HPDE6-E6E7 (cell line): ENCODE results near the gene PGF.
A peak's percentile ranks its signal among the peaks of the same experiment; 100 is the strongest.

Source experiments
- DNase-seq: peaks from one replicate; pipeline ENCODE4 v3.0.0; 2011; ENCODE audit warnings: missing footprints; ENCODE audit errors: extremely low spot score

PGF gene

DNA sequence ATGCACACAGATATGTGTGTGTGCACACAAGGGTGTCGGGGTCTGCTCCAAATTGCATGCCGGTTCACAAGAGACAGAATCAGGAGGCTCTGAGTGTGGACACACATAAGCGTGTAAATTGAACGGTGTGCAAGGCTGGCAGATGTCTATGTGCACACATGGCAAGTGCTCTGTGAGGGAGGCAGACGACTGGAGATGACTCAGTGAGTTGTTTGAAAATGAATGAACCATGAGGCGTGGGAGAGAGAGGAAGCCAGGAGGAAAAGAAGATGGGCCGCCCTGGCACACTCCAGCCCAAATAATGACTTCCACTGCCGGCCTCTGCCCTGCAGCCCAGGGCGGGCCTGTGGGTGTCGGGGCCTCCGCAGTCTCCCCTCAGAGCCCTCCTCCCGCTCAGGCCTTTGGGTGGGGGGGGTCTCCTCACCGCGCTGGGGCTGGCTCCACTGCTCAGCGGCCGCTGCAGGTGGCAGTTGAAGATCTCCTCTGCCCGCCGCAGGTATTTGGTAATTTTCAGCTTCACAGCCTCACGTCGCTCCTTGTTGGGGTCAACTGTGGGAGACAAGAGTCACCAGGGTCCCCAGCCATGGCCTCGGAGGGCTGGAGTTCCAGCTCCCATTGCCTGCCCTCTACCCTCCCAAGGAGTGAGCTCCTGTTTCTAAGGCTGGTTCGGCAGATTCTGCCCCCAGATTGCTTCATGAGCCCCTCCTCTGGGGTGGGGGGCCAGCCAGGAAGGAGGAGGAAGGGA lies 35.8 kb downstream of the PGF start:
- no peak for DNase-seq

DNA sequence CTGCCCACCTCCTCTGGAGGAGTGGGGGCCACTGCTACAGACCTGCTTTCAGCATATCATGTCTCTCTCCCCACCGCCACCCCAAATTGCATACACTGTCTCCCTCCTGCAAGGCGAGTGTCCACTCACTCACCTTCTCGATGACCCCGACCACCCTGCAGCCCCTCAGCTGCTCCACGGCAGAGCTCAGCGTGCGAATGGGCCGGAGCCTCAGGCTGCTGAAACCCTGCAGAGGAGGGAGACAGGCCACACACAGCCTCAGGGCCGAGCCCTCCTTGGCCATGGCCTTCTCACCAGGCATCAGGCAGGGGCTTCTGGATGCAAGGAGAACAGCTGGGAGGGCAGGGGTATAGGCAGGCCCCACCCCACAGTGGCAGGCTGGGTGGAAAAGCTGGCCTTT lies 37.0 kb downstream of the PGF start:
- DNase-seq, result no peak

DNA sequence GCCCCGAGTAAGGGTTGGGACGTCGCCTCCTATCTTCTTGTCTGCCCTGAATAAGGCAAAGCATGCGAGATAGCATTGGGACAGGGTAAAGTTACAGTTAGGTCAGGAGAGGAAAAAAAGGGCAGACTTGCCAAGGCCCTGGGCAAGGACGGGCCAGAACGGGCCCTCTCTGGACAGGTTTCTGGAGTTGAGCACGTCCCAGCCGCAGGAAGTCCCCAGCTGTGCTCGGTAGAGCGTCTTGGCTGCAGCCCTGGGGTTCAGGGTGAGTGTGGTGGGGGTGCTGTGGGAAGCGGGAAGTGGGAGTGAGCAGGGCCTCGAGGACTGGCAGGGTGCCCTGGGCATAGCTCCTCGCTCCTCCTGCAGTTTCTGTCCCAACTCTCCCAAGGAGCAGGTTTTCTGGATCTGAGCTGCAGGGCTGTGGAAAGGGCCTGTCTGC lies 37.7 kb downstream of the PGF start:
- no peak for DNase-seq

DNA sequence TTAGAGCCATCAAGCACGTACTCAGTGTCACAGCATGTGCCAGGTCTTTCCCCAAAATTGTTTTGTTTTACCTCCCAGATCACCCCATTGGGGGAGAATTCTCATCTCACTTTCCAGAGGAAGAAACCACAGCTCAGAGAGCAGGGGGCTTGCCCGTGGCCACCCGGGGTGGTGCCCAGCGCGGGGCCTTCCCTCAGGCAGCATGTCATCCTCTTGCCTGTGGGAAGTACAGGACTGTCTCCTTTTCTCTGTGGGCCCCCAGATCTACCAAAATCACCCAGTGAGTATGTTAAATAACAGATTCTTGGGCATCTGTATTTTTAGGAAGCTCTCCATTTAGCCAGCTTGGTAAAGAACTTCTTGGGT lies 38.2 kb downstream of the PGF start:
- DNase-seq, result no peak

DNA sequence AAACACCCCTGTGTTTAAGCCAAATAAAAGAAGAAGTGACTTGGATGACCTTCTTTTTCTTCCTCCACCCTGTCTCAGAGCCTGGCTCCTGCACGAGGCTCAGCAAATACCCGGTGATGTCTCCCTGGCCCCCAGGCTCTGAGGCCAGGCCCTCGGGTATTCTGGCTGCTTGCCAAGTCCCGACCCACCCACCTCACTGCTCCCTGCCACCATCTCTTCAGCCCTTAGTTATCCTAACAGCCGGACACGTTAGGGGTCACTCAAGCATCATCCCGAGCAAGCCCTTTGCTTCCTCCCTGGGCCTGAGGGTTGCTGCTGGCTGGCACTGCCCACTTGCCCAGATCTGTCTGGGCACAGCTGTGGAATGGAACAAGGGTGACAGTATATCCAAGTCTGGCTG lies 39.6 kb downstream of the PGF start:
- no peak for DNase-seq

DNA sequence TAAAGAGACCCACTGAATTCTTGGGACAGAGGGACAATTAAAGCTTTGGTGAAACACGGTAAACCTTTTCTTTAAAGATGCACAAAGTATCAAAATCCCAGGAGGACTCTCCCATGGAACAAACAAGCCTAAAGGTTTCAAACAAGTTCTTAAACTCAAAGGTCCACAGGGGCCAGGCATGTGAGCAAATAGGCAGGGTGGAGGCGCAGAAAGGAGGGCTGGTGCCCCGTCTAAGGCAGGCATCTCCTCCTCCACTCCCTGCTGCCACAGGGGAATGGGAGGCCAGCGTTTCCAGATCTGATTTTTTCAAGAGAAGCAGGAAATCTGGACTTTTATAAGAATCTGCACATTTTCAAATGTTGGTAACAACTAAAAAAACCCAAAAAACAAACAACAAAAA lies 40.0 kb downstream of the PGF start:
- no peak for DNase-seq

DNA sequence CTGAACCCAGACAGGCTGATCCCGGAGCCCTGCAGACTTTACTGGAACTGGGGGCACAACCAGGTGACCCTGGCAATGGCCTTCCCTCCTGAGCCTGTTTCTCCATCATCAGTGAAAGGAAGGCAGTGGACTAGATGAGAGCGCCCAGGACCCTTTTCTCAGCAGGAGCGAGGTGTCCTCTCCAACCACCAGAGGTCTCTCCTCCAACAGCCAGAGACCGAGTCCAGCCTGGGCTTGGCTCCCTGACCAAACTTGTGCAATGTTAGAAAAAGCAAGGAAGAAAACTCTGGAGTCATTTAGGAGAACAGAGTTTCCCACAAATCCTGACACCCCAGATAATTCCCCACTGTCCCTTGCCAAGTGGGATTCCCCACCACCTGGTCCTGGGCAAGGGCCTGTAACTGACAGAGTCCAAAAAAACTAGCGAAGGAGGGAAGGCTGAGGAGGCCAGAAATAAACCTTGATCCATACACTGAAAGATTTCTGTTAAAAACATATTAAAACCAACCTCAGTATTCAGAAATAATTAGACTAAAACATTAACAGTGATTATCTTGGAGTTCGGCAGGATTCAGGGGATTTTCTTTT lies 41.3 kb downstream of the PGF start:
- peak; percentile 80 for DNase-seq

DNA sequence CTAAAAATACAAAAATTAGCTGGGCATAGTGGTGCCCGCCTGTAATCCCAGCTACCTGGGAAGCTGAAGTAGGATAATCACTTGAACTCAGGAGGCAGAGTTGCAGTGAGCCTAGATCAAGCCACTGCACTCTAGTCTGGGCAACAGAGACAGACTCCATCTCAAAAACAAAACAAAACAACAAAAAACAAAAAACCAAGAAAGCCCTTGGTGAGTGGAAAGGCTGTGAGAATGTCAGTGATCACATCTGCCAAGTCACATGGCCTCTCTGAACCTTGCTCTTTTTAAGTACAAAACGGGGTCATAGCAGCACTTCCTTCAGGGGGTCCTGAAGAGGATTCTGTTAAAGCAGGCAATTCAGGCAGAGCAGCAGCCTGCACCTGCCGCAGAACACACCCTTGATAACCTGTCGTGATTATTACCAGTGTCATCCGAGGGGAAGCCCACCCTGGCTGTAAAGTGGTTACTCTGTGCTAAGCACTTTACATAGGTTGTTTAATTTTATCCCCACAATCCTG lies 41.9 kb downstream of the PGF start:
- DNase-seq, result no peak

DNA sequence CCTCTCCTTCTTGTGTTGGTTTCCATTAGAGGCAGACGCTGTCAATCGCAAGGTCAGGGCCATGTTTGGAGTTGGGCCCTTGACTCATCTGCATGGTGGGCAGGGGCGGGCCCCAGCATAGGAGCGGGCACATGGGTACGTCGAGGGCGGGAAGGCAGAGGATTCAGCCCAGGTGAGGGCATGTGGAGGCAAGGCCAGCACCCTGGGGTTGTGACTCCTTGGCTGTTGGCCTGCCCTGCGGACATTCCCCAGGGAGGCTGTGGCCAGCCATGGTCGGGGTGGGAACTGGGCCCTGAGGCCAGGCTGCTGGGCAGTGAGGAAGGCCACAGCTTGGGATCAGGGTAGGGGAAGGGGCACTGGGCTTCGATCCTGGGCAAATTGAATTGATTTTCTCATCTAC lies 42.6 kb downstream of the PGF start:
- no peak for DNase-seq

DNA sequence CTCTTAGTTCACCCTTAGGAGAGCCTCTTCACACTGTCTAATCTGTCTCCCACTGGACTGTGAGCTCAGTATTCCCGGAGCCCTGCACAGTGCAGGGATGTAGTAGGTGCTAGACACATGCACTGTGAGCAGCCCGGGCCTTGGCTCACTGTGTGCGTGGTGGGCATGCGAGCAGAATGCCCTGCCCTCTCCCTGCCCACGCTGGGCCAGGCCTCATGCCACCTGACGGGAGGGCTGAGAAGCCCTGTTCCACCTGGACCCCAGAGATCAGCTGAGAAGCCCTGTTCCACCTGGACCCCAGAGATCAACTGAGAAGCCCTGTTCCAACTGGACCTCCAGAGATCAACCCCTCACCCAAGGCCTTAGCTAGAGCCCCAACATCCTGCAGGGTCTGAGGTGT lies 43.3 kb downstream of the PGF start:
- DNase-seq, result no peak

DNA sequence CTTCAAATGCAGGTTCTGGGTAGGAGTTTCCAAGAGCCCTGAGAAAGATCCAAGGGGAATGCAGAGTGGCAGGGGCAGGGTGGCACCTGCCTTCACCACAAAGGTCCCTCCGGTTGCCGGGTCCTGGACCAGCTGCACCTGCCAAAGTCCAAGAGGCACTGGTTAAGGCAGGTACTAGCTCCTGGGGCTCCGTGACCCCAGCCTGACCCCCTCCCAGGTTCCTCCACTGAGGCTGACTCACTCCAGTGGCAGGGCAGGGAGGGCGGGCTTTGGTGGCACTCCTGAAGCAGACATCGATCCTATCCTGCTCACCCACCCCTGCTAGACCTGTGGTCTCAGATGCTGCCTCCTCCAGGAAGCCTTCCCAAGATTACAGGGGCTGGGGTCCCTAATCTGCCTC lies 43.7 kb downstream of the PGF start:
- DNase-seq, result no peak

DNA sequence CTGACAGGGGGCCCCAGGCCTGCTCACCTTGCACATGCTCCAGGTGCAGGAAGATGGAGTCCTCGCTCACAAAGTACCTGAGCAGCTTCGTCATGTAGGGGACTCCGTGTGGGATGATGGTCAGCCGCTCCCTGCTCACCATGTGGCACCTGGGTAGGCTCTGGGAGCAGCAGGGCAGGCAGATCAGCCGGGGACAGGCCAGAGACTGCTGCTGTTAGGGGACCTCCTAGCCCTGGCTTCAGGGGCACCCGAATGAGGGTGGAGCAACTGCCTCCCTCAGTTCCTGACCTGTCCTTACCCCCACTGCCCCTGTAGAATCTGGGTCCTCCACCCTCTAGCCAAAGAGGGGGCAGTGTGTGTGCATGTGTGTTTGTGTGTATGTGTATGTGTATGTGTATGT lies 44.2 kb downstream of the PGF start:
- DNase-seq, result no peak

DNA sequence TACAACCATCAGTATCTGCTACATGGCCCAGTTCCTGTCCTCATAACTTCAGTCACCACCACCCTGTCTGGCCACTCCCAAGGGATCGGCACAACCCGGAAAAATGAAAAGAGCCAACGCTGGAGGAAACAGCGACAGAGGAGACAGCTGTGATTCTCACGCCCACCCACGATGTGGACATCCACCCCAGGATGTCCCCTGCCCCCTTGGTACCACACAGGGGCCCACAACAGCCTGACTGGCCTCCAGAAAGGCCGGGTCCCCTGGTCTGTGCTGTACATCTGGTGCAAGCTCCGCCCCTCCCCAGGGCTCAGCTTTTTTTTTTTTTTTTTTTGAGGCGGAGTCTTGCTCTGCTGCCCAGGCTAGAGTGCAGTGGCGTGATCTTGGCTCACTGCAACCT lies 44.8 kb downstream of the PGF start:
- DNase-seq, result no peak

DNA sequence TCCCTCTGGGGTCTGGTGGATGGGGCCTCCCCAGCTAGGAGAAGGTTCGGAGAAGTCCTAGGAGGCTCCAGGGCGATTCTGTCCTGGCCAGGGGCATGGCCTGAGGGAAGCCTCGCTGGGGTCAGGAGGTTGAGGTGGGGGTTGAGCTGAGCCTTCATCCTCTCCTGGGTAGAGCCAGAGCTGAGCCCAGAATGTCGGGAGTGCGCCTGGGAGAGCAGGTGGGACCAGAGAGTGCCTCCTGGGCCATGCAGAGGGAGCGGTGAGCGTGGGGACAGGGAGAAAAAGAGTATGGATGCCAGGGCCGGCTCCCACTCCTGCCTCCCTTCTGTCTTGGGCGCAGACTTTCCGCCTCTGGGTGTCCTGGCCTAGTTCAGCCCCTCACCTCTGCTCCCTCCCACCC lies 45.5 kb downstream of the PGF start:
- no peak for DNase-seq

DNA sequence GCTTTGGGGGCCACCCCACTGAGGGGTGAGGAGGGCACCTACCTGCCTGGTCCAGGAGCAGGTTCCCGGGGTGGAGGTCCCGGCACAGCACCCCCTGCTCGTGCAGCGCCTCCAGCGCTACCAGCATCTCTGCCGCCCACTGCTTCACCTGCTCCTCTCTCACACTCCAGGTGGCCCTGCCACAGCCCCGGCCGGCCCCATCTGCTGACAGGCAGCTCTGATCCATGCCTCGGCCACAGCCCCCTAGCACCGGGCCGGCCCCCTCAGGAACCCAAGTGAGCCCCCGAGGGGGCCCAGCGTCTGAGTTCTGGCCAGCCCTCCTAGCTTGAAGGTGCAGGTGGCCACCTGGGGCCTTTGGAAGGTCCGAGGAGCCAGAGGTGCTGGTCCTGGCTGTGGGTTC lies 45.9 kb downstream of the PGF start:
- no peak for DNase-seq

DNA sequence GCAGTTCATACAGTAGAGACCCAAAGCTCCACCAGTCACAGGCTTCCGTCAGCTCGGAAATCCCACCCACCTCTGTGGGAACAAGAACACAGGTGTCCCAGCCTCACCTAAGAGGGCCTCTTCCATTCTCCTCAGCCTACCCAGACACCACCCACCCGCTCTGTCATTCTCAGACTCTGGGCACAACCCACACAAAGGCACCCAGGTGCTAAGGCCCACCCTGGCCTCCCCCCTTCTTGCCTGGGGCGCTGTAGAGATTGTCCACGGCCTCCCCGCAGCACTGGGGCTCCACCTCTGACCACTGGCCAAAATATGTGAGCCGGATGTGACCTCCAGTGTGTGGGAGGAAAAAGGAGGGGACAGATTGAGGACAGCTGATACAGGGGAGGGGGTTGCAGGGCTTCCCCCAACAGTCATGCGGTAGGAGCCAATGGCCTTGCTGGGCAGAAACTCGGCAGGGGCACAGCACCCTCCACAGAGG lies 46.5 kb downstream of the PGF start:
- no peak for DNase-seq

DNA sequence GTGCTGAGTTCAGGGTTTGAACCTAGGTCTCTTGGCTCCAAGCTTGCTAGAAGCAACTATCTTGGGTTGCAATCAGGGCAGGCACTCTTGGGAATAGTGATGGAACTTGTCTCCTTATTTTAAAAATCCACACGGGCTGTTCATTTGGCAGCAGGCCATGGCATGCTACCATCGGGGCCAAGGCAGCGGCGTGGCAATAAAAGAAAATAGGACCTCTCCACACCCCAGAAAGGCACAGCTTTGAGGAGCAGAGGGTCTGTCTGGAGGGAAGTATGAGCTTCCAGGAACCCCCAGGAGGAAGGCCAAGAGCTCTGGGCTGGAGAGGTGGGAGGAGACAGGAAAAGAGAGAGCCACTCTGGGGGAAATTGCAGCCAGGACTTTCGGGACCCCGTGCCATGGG lies 47.7 kb downstream of the PGF start:
- no peak for DNase-seq

DNA sequence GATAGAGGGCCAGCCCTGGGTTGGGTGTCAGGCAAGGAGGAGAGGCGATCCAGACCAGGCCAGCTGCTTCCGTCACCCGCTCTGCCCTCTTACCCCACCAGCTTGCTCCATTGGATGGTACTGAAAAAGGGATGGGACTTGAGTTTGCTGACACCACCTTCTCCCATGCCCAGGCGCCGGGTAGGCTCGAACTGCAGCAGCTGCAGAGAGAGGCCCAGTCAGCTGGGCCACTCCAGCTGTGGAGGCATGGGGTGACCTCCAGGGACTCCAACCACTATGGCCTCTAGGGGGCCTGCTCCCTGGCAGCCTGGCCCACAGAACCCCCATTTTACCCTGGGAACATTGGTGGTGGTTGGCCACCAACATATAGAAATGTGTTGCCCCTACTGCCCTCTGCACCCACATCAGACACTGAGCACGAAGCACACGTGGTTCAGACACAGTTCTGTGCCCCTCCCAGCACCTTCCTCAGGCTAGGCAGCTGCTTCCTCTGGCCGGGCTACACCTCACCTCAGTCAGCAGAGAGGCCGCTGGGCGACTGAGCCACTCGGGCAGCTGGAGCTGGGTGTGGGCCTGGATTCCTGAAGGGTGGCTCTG lies 48.4 kb downstream of the PGF start:
- DNase-seq, result no peak

DNA sequence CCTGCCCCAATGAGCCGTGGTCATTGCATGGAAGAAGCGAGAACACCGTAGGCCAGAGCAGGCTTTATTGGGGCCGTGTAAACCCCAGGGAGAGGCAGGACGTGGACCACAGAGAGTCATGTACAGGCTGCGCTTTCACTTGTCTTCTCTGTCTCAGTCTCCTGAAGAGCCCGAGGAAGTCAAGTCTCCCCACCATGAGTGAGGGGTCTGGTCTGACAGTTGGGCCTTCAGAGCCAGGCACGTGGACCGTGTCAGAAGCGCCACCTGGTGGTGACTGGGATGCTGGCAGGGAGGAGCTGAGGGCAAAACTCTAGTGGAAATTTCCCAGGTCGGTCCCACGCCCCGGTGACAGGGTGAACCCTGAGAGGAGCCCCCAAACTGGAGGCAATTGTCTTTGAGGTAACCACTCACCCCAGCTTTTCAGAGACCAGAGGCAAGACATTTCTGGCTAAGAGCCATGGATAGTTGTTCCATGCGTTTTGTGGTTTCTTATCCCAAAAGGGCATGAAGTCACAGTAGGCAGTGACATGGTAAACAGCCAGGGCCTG lies 49.7 kb downstream of the PGF start:
- DNase-seq, result peak; percentile 40

DNA sequence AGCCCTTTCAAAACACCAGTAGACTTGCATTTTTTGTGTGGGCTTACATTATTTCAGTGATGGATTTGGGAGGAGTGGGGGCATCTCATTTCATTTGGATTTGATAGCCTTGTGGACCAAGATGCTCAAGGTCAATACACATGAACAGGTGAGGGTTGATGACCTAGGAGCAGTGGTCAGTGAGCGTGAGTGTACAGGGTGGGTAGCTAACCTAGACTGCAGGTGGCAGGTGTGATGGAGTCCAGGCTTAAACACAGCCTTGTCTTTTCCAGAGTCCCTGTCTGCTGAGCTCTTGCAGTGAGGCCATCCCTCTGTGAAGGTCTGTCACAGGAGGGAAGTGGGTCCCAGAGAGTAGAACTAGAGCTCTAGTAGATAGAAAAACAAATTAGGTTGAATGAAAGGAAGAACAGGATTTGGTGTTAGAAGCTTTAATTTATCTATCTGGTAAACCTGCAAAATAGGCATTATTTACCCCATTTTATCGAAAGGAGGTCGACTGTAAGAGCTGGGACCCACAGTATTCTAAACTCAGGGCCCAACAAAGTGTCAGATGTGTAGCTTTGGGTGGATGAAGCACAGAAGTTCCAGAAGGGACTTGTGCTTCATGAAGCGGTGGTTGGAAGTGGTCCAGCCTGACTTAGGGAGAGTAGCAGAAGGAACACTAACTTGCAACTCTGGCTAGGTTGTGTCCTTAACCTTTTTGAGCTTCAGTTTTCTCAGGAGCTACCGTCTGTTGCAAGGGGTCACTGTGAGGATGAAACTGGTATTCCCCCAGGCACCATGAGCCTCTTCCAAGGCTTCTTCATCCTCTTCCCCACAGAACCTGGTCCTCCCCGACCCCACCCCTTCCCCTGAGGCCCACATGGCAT lies 50.5 kb downstream of the PGF start:
- no peak for DNase-seq

DNA sequence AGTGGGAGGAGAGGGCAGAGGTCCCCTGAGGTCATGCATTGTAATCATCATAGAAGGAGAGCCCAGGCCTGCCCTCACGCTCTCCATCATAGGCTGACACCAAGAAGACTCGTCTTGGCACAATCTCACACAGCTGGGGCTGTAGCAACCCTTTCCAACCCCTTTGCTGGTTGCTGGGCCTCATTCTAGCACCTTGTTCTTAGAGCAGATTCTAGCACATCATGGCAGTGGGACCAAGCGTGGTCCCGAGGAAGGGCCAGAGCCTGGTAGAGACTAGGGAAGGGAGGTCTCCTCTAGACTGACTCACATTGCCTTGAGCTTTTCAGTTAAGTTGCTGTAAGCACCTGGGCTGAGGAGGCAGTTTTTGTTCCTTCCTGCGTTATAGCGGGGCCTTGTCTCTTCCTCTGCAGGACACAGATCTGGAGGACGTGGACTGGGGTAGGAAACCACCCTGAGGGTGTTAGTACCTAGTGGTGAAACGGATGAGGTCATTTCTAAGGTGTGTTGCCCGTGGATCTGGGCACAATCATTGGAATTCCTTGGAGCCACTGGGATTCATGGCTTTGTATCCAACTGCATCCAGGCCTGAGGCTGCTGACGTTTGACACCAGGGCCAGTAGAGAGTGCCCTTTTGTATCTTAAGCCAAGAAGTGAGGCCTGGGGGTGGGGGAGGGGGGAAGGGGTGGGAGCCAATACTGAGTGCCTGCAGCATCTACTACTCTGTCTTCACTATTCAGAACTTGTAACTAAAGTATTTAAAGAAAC lies 52.3 kb downstream of the PGF start:
- DNase-seq, result no peak
